WI38 (cell line): ENCODE results near the gene VSIG10L2.

Experiments
- H3K4me3 ChIP-seq: 2 replicates; pipeline ENCODE4 v1.5.1; 2011; ENCODE audit warnings: low read depth, mild to moderate bottlenecking, control low read depth, low read length
- CTCF ChIP-seq: IDR thresholded peaks from 2 replicates; pipeline ENCODE4 v1.5.1; 2012; ENCODE audit warnings: low read depth, mild to moderate bottlenecking, control low read depth, low read length

VSIG10L2 gene

GRCh38 chr11:125999234-125999880 lies 53.5 kb downstream of the VSIG10L2 start:
- H3K4me3 ChIP-seq = no peak overlapping the region
- no peak for TF ChIP-seq CTCF

DNA sequence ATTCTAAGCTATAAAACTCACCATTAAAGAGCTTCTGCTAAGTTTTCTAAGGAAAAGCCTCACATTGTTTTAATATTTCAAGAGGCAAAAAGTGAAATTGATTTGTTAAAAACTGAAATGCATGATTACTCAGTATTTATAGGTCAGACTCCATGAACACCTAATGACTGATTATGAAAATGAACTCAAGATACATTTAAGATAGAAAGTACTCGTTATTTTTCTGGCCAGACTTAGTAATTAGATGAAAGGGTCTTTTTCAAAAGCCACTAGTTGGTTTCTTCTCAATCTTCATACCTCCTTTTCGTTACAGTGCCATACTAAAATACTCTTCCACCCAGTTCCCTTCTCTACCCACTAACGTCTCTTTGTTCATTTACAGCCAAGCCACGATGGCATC lies 56.3 kb downstream of the VSIG10L2 start:
- no peak for TF ChIP-seq CTCF
- H3K4me3 ChIP-seq = no peak overlapping the region
